Measurements from ENCODE around the gene GKN2. TPM values are rescaled to one million over a fixed set of nuclear protein-coding genes. Genes with fewer than 3 reads are reported as not detected.

GKN2 gene
- polyA plus RNA-seq, 2 of the 4 experiments (the other 2 are of a cell fraction), result 0.93 to 3.7 TPM

DNA sequence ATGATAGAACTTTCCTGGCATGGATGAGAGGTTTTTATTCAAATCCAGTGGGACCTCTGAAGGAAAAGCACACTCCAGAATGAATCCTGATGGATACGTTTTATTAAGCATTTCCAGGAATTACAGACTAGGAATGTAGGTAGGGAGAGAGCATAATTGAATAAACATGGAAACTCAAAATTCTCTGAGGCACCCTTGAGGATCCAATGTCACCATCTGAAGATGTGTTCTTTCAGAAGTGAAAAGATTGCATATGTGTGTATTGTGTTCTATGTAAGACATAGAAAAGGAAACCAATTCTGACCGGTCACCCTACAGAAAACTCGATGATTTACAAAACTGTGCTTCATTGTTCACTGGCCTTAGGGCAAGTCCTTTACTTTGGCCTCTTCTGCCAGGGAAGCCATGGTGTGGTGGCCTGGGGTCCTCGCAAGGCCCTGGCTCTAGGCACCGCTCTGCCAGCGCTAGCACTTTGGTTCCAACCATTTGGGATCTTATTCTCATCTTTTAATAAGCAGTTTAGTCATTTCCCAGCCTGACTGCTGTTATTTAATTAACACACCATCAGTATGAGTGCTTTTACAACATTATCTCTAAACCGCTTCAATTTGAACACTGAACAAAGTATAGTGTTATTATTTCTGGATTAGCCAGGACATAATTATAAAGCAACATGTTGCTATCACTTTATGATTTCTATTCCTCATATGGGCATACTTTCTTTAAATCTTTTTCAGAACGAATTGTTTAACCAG is 17.2 kb upstream of the GKN2 start:
- H3K27ac ChIP-seq, result peak overlapping the region; percentile 83 to 90
- TF ChIP-seq CHD2 (IDR thresholded peaks at IDR 0.05; ENCODE audit: low read length, partially characterized antibody) (no peak), EP300 (IDR thresholded peaks at IDR 0.05) (no peak), POLR2A (IDR thresholded peaks at IDR 0.05; ENCODE audit: low read length) (no peak), CBX8 (IDR thresholded peaks at IDR 0.05) (no peak), POLR2AphosphoS2 (conservative IDR thresholded peaks at IDR 0.05; ENCODE audit: low read length) (no peak), ZNF302 (CRISPR knock-in tag; IDR thresholded peaks at IDR 0.05) (no peak), HOXA7 (CRISPR knock-in tag; IDR thresholded peaks at IDR 0.05) (no peak), EHMT2 (IDR thresholded peaks at IDR 0.05; ENCODE audit: low read depth) (no peak), HOXB5 (CRISPR knock-in tag; IDR thresholded peaks at IDR 0.05) (no peak), RARB (CRISPR knock-in tag; IDR thresholded peaks at IDR 0.05) (no peak)
- TF ChIP-seq, protein P1, sequence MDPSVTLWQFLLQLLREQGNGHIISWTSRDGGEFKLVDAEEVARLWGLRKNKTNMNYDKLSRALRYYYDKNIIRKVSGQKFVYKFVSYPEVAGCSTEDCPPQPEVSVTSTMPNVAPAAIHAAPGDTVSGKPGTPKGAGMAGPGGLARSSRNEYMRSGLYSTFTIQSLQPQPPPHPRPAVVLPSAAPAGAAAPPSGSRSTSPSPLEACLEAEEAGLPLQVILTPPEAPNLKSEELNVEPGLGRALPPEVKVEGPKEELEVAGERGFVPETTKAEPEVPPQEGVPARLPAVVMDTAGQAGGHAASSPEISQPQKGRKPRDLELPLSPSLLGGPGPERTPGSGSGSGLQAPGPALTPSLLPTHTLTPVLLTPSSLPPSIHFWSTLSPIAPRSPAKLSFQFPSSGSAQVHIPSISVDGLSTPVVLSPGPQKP (IDR thresholded peaks at IDR 0.05; ENCODE audit: low read depth, low read length), result no peak
- TF ChIP-seq, protein P2, sequence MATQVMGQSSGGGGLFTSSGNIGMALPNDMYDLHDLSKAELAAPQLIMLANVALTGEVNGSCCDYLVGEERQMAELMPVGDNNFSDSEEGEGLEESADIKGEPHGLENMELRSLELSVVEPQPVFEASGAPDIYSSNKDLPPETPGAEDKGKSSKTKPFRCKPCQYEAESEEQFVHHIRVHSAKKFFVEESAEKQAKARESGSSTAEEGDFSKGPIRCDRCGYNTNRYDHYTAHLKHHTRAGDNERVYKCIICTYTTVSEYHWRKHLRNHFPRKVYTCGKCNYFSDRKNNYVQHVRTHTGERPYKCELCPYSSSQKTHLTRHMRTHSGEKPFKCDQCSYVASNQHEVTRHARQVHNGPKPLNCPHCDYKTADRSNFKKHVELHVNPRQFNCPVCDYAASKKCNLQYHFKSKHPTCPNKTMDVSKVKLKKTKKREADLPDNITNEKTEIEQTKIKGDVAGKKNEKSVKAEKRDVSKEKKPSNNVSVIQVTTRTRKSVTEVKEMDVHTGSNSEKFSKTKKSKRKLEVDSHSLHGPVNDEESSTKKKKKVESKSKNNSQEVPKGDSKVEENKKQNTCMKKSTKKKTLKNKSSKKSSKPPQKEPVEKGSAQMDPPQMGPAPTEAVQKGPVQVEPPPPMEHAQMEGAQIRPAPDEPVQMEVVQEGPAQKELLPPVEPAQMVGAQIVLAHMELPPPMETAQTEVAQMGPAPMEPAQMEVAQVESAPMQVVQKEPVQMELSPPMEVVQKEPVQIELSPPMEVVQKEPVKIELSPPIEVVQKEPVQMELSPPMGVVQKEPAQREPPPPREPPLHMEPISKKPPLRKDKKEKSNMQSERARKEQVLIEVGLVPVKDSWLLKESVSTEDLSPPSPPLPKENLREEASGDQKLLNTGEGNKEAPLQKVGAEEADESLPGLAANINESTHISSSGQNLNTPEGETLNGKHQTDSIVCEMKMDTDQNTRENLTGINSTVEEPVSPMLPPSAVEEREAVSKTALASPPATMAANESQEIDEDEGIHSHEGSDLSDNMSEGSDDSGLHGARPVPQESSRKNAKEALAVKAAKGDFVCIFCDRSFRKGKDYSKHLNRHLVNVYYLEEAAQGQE (IDR thresholded peaks at IDR 0.05), result no peak
- no peak for FAIRE-seq
- H3K4me3 ChIP-seq, result no peak overlapping the region
- H3K4me2 ChIP-seq, result peak overlapping the region; percentile 57; the same call in 1 of the 3 replicates
- ATAC-seq, result no peak
- no peaks in the 10 kb centered on the region for H3K9me3 ChIP-seq
- 86% methylated on average over 8 of the region's 8 CpGs for WGBS (ENCODE audit: missing lambda C conversion rate)
- no peak for DNase-seq (ENCODE audit: low read depth in 1 of 2, low spot score in 1 of 2)
- CTCF ChIA-PET, result interaction anchor here (4.0 kb wide), 1 partner anchor 26 kb away, joined by 16 read pairs; no protein-coding TSS in a partner anchor
- POLR2A ChIA-PET, result no interaction called here
- H3K4me1 ChIP-seq, result peaks cover 56% of the 10 kb centered on the region

DNA sequence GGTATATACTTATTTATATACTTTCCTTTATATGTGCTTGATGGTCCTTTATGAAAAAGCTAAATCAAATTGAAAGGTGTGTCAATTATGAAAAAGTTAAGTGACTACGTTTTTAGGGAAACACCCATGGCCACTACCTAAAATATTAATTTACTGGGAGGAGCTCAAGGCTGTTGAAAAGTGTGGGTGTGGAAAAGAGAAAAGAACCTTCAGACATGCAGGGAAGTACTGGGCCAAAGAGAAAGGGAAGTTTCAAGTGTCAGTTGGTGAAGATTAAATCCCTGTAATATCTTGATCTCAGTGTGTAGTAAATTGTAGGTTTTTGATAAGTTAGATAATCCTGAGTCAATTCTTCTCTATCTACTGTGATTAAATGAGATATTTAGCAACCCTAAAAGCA is 15.5 kb upstream of the GKN2 start:
- peak overlapping the region; percentile 83 to 90 for H3K27ac ChIP-seq
- no peak overlapping the region for H3K4me2 ChIP-seq
- ChIA-PET CTCF (interaction anchor here (0.7 to 4.0 kb wide), 4 partner anchors 25 to 504 kb away, joined by 3 to 16 read pairs (median 4); partner anchors contain the start of gene ANTXR1), POLR2A (no interaction called here)
- ATAC-seq (no peak), DNase-seq (ENCODE audit: low read depth in 1 of 2, low spot score in 1 of 2) (no peak), FAIRE-seq (no peak)
- H3K9me3 ChIP-seq, result peaks cover 6% of the 10 kb centered on the region; the same call in 2 of the 3 replicates
- peaks cover 41% of the 10 kb centered on the region for H3K4me1 ChIP-seq
- H3K4me3 ChIP-seq, result no peak overlapping the region
- 86% methylated on average over 1 of the region's 1 CpG for WGBS (ENCODE audit: missing lambda C conversion rate)
- no peak for TF ChIP-seq RARB (CRISPR knock-in tag; IDR thresholded peaks at IDR 0.05)
- no peak for TF ChIP-seq RFX5 (IDR thresholded peaks at IDR 0.05)
- TF ChIP-seq HDAC2 (IDR thresholded peaks at IDR 0.05), result no peak
- TF ChIP-seq MAFK (IDR thresholded peaks at IDR 0.05; ENCODE audit: partially characterized antibody), result no peak
- TF ChIP-seq ESRRA (IDR thresholded peaks at IDR 0.05; ENCODE audit: borderline replicate concordance, low read length), result no peak
- no peak for TF ChIP-seq ZFP36 (IDR thresholded peaks at IDR 0.05; ENCODE audit: borderline replicate concordance, partially characterized antibody)

DNA sequence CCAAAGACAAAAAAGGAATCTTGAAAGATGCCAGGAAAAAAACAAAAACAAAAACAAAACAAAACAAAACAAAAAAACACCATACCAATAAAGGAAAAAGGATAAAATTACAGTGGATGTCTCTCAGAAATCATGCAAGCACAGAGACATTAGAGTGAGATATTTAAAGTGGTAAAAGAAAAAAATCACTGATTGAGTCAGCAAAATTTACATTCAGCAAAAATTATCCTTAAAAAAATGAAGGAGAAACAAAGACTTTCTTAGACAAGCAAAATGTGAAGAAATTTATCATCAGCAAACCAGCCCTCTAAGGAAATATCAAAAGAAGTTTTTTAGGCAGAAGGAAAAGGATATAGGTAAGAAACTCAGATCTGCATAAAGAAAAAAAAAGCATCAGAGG is 11.6 kb upstream of the GKN2 start:
- peaks cover 2% of the 10 kb centered on the region; the same call in 2 of the 3 replicates for H3K4me1 ChIP-seq
- CTCF ChIA-PET, result no interaction called here
- no peak overlapping the region for H3K4me3 ChIP-seq
- TF ChIP-seq ESRRA (IDR thresholded peaks at IDR 0.05; ENCODE audit: borderline replicate concordance, low read length), result no peak
- peak; percentile 58 for TF ChIP-seq MAFK (IDR thresholded peaks at IDR 0.05; ENCODE audit: partially characterized antibody)
- TF ChIP-seq RAD21 (conservative IDR thresholded peaks at IDR 0.05 in 1 of 2, IDR thresholded peaks at IDR 0.05 in 1 of 2), result no peak
- POLR2A ChIA-PET, result no interaction called here
- no peak for DNase-seq (ENCODE audit: low read depth in 1 of 2, low spot score in 1 of 2)
- no peak overlapping the region for H3K4me2 ChIP-seq
- H3K9me3 ChIP-seq, result peaks cover 6% of the 10 kb centered on the region; the same call in 2 of the 3 replicates
- no peak for FAIRE-seq
- no peak for ATAC-seq
- H3K27ac ChIP-seq, result no peak overlapping the region
